DND-41 (cell line): ENCODE measurements around the gene JAK3.
"Not testable (repeated sequence)": the region's sequence is repeated elsewhere in the genome, so short reads cannot be mapped to it uniquely, and the experiment has no call there.

Source experiments
- ATAC-seq: fragments of 200-7000 bp; cut with Tn5 transposase; 3 replicates; pipeline ENCODE4 v1.9.1; 2021; ENCODE audit warnings: low read depth; ENCODE audit not compliant: insufficient read depth
- DNase-seq: peaks from one replicate; pipeline ENCODE4 v3.0.0-alpha.2; 2020
- H2AFZ ChIP-seq: 2 replicates; pipeline ENCODE4 v1.6.0; 2012; ENCODE audit warnings: low read depth, low read length
- H3K27ac ChIP-seq: 2 replicates; pipeline ENCODE4 v1.5.1; 2012; ENCODE audit warnings: low read length, inconsistent platforms
- H3K27me3 ChIP-seq: fragments of 200-600 bp; sonication (generic); 2 replicates; pipeline ENCODE4 v1.6.0; 2012; ENCODE audit warnings: low read length, mild to moderate bottlenecking, inconsistent platforms; ENCODE audit not compliant: insufficient read depth, poor library complexity
- H3K36me3 ChIP-seq: 2 replicates; pipeline ENCODE4 v1.5.1; 2012; ENCODE audit warnings: low read length, inconsistent platforms; ENCODE audit not compliant: insufficient read depth
- H3K4me1 ChIP-seq: 2 replicates; pipeline ENCODE4 v1.5.1; 2012; ENCODE audit warnings: mild to moderate bottlenecking, low read length; ENCODE audit not compliant: insufficient read depth
- H3K4me2 ChIP-seq: 2 replicates; pipeline ENCODE4 v1.6.0; 2012; ENCODE audit warnings: mild to moderate bottlenecking, moderate library complexity, low read length, inconsistent platforms; ENCODE audit not compliant: insufficient read depth
- H3K4me3 ChIP-seq, 2 experiments: fragments of 200-600 bp in 1 of 2; shearing (Covaris generic) in 1 of 2; 2 replicates each; pipeline ENCODE4 v1.5.1; 2012 to 2016; ENCODE audit warnings: inconsistent platforms in 2 of 2, low read length in 2 of 2, mild to moderate bottlenecking in 2 of 2, low read depth in 1 of 2, moderate library complexity in 1 of 2
- H3K79me2 ChIP-seq: 2 replicates; pipeline ENCODE4 v1.6.0; 2012; ENCODE audit warnings: low read length, inconsistent platforms; ENCODE audit not compliant: insufficient read depth
- H3K9ac ChIP-seq: 2 replicates; pipeline ENCODE4 v1.6.0; 2012; ENCODE audit warnings: low read depth, mild to moderate bottlenecking, inconsistent platforms, low read length, moderate library complexity
- H3K9me3 ChIP-seq: 2 replicates; pipeline ENCODE4 v1.5.1; 2012; ENCODE audit warnings: low read length, moderate library complexity, mild to moderate bottlenecking, inconsistent platforms; ENCODE audit not compliant: insufficient read depth, severe bottlenecking
- H4K20me1 ChIP-seq: 2 replicates; pipeline ENCODE4 v1.6.0; 2012; ENCODE audit warnings: low read length; ENCODE audit not compliant: insufficient read depth
- EZH2 ChIP-seq: IDR thresholded peaks from 3 replicates; pipeline ENCODE4 v1.6.1; 2012; ENCODE audit warnings: borderline replicate concordance, low read depth, mild to moderate bottlenecking, moderate library complexity, low read length, inconsistent platforms; ENCODE audit not compliant: severe bottlenecking
- TF ChIP-seq, protein P1 (sequence below): IDR thresholded peaks from 2 replicates; pipeline ENCODE4 v1.5.1; 2012; ENCODE audit warnings: borderline replicate concordance, low read length, moderate library complexity, mild to moderate bottlenecking; ENCODE audit not compliant: poor library complexity, severe bottlenecking; ENCODE audit errors: extremely low read depth

JAK3 gene

GRCh38 chr19:17778968-17779929 is 68.5 kb downstream of the JAK3 start:
- Histone ChIP-seq H3K27me3 (no peaks in the 10 kb centered on the region), H3K4me2 (no peak overlapping the region), H3K9ac (no peak overlapping the region), H3K4me1 (no peaks in the 10 kb centered on the region), H3K36me3 (peaks cover 66% of the 10 kb centered on the region), H3K79me2 (no peaks in the 10 kb centered on the region), H4K20me1 (peaks cover 7% of the 10 kb centered on the region), H3K4me3 (no peak overlapping the region), H3K27ac (no peak overlapping the region), H3K9me3 (no peaks in the 10 kb centered on the region), H2AFZ (no peak overlapping the region)
- ATAC-seq: no peak
- no peak for DNase-seq
- TF ChIP-seq, protein P1, sequence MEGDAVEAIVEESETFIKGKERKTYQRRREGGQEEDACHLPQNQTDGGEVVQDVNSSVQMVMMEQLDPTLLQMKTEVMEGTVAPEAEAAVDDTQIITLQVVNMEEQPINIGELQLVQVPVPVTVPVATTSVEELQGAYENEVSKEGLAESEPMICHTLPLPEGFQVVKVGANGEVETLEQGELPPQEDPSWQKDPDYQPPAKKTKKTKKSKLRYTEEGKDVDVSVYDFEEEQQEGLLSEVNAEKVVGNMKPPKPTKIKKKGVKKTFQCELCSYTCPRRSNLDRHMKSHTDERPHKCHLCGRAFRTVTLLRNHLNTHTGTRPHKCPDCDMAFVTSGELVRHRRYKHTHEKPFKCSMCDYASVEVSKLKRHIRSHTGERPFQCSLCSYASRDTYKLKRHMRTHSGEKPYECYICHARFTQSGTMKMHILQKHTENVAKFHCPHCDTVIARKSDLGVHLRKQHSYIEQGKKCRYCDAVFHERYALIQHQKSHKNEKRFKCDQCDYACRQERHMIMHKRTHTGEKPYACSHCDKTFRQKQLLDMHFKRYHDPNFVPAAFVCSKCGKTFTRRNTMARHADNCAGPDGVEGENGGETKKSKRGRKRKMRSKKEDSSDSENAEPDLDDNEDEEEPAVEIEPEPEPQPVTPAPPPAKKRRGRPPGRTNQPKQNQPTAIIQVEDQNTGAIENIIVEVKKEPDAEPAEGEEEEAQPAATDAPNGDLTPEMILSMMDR: no peak
- TF ChIP-seq EZH2: no peak

- Histone ChIP-seq H3K27ac (no peak overlapping the region), H3K9ac (no peak overlapping the region), H3K4me1 (no peaks in the 10 kb centered on the region), H3K79me2 (no peaks in the 10 kb centered on the region), H2AFZ (no peak overlapping the region), H3K27me3 (no peaks in the 10 kb centered on the region), H3K4me2 (no peak overlapping the region), H3K4me3 (no peak overlapping the region), H3K36me3 (peaks cover 64% of the 10 kb centered on the region), H4K20me1 (peaks cover 7% of the 10 kb centered on the region), H3K9me3 (no peaks in the 10 kb centered on the region)
- ATAC-seq: peak; percentile 75
- peak; percentile 58 for DNase-seq
- TF ChIP-seq EZH2: no peak
- TF ChIP-seq, protein P1: no peak
These were observed 69.4 kb downstream of the JAK3 start for GRCh38 chr19:17778251-17778967.

GRCh38 chr19:17777840-17778239 is 69.9 kb downstream of the JAK3 start:
- not testable (repeated sequence) for H3K4me2 ChIP-seq, DNase-seq, H3K79me2 ChIP-seq, H3K27me3 ChIP-seq, H3K4me3 ChIP-seq, ATAC-seq, H3K4me1 ChIP-seq, H2AFZ ChIP-seq, H3K9me3 ChIP-seq, H4K20me1 ChIP-seq, H3K9ac ChIP-seq, H3K27ac ChIP-seq
- H3K36me3 ChIP-seq: peaks cover 67% of the 10 kb centered on the region
